GM18508 (cell line): ENCODE results near the gene SHANK1.
"Not testable (repeated sequence)": the region's sequence is repeated elsewhere in the genome, so short reads cannot be mapped to it uniquely, and the experiment has no call there.

Source experiments
- ATAC-seq: cut with Tn5 transposase; IDR thresholded peaks from one replicate; pipeline ENCODE4 v1.9.1; 2021; ENCODE audit warnings: moderate number of reproducible peaks; ENCODE audit not compliant: insufficient read depth, unreplicated experiment

Gene SHANK1

GRCh38 chr19:50612504-50613404, 106.8 kb downstream of the SHANK1 start:
- not testable (repeated sequence) for ATAC-seq
